Activated naive CD4-positive, alpha-beta T cell treated with anti-CD3 and anti-CD28 coated beads, Interleukin-2, amount 50 U/mL, for 72 hours (primary cell): ENCODE results near the gene RASAL1. TPM values are rescaled to one million over a fixed set of nuclear protein-coding genes. Genes with fewer than 3 reads are reported as not detected.

Source experiments
- ATAC-seq, 2 donors: fragments of 150-1000 bp; cut with Tn5 transposase; 2 replicates each; pipeline ENCODE4 v1.10.0; 2021; ENCODE audit warnings: mild to moderate bottlenecking in 2 of 2, moderate library complexity in 2 of 2
- DNase-seq, 2 donors: peaks; one replicate each; pipeline ENCODE4 v3.0.0; 2021 to 2022; ENCODE audit warnings: low spot score in 2 of 2
- H3K27ac Mint-ChIP-seq, 2 donors: one replicate each; pipeline ENCODE4 v1.8.0; 2022; ENCODE audit warnings: mild to moderate bottlenecking in 2 of 2, mixed read lengths in 2 of 2
- H3K36me3 Mint-ChIP-seq, 2 donors: one replicate each; pipeline ENCODE4 v1.8.0; 2022; ENCODE audit warnings: mixed read lengths in 2 of 2
- H3K9me3 Mint-ChIP-seq, 2 donors: one replicate each; pipeline ENCODE4 v1.8.0; 2022; ENCODE audit warnings: mixed read lengths in 2 of 2
- total RNA-seq, 2 donors: library from RNA; stranded (reverse); gene quantifications; one replicate each; pipeline ENCODE4 v1.2.3, GENCODE V29; 2022

The RASAL1 gene
- total RNA-seq, 2 donors from 2014 or later = 9.8 to 15.1 TPM

GRCh38 chr12:113051759-113052158 is 83.8 kb downstream of the RASAL1 start:
- ATAC-seq = no peak
- no peak for DNase-seq
- H3K27ac Mint-ChIP-seq = no peak overlapping the region
- H3K9me3 Mint-ChIP-seq = no peaks in the 10 kb centered on the region
- no peaks in the 10 kb centered on the region for H3K36me3 Mint-ChIP-seq

DNA sequence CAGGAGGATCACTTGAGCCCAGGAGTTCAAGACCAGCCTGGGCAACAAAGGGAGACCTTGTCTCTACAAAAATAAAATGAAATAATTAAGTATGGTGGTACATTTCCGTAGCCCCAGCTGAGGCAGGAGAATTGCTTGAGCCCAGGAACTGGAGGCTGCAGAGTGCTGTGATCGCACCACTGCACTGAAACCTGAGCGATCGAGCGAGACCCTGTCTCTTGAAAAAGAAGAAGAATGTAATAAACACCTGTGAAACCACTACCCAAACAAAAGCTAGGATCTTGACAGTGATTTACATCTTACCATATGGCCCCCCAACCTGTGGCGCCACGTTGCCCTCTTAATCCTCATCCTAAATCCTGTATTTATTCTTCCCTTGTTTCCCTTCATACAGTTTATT is 84.8 kb downstream of the RASAL1 start:
- H3K36me3 Mint-ChIP-seq = no peaks in the 10 kb centered on the region
- H3K27ac Mint-ChIP-seq = no peak overlapping the region
- no peak for ATAC-seq
- DNase-seq = no peak
- no peaks in the 10 kb centered on the region for H3K9me3 Mint-ChIP-seq

- peak overlapping the region in 1 of 2 donors; percentile 0 for H3K27ac Mint-ChIP-seq
- DNase-seq (no peak), ATAC-seq (no peak)
- H3K9me3 Mint-ChIP-seq = no peaks in the 10 kb centered on the region
- no peaks in the 10 kb centered on the region for H3K36me3 Mint-ChIP-seq
Observed at GRCh38 chr12:113049976-113050742, 85.4 kb downstream of the RASAL1 start.

Other genes with a start within 250 kb of the RASAL1 start
- gene OAS1, start 228.8 kb downstream of the RASAL1 start, total RNA-seq = 10 to 100 TPM; 17.8 to 85.9 TPM
- 10 to 100 TPM; 21.8 to 76.6 TPM for gene OAS3, start 197.3 kb downstream of the RASAL1 start, total RNA-seq
- gene OAS2, start 157.2 kb downstream of the RASAL1 start, total RNA-seq = 100 to 1,000 TPM in 1 of 2 donors, 10 to 100 TPM in 1; 56.6 to 199 TPM
- 10 to 100 TPM in 1 of 2 donors, 1 to 10 TPM in 1; 9.8 to 17.3 TPM for gene DTX1, start 79.0 kb downstream of the RASAL1 start, total RNA-seq
- gene CFAP73, start 14.0 kb upstream of the RASAL1 start, total RNA-seq = under 1 TPM; 0.45 to 0.98 TPM
- gene DDX54, start 49.7 kb upstream of the RASAL1 start, total RNA-seq = 10 to 100 TPM; 77.3 to 96.2 TPM
- 10 to 100 TPM; 15.8 to 26.3 TPM for gene RITA1, start 50.0 kb upstream of the RASAL1 start, total RNA-seq
- gene TPCN1, start 85.7 kb upstream of the RASAL1 start, total RNA-seq = 100 to 1,000 TPM in 1 of 2 donors, 10 to 100 TPM in 1; 54.7 to 111 TPM
- 10 to 100 TPM; 24.2 to 28.5 TPM for gene SLC8B1, start 199.3 kb upstream of the RASAL1 start, total RNA-seq
- 10 to 100 TPM; 14.7 to 14.9 TPM for gene PLBD2, start 222.8 kb upstream of the RASAL1 start, total RNA-seq